ENCODE results near the gene CFAP299.

DNA sequence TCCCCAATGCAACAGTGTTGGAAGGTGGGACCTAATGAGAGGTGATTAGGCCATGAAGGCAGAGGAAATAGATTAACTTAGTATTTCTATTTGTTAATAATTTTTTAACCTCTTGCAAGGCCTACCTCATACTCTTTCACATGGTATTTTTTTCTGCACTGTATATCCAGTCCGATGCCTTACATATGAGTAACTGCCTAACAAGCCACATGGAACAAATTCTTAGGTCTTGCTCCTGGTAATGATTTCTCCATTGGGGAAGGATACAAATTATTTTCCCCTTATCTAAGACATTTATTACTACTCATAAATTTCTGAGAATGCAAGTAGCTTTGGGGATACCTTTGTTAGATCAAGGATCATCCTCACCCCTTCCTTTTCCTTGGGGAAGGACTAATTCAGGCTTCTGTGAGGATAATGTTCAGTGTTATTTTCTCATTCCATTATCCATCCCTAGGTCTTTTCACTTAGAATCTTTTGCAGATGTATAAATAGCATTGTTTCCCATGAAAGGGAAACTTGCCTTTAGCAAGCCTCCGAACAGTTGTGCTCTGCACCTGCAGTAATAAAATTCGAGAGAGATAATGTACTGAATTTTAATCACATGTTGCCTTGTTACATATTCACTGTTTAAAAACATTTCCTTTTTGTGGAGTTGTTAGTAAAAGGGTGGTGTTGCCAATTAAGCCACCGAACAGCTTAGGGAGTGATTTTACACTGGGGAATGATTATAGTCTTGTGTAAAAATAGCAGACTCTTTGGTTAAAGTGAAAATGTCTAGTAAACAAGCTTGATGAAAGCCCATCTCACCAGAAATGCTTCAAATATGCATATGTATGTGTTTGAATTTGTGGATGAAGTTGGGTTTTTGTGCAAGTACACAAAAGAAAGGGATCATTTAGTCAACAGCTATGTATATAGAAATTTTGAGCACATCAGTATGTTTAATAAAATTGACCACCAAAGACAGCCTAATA lies 89.9 kb downstream of the CFAP299 start:
- TF ChIP-seq EZH2 (IDR thresholded peaks at IDR 0.05; ENCODE audit: low read depth) = no peak
- TF ChIP-seq, protein P1, sequence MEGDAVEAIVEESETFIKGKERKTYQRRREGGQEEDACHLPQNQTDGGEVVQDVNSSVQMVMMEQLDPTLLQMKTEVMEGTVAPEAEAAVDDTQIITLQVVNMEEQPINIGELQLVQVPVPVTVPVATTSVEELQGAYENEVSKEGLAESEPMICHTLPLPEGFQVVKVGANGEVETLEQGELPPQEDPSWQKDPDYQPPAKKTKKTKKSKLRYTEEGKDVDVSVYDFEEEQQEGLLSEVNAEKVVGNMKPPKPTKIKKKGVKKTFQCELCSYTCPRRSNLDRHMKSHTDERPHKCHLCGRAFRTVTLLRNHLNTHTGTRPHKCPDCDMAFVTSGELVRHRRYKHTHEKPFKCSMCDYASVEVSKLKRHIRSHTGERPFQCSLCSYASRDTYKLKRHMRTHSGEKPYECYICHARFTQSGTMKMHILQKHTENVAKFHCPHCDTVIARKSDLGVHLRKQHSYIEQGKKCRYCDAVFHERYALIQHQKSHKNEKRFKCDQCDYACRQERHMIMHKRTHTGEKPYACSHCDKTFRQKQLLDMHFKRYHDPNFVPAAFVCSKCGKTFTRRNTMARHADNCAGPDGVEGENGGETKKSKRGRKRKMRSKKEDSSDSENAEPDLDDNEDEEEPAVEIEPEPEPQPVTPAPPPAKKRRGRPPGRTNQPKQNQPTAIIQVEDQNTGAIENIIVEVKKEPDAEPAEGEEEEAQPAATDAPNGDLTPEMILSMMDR (conservative IDR thresholded peaks at IDR 0.05) = no peak
